ENCODE results near the gene SP2. TPM values are rescaled to one million over a fixed set of nuclear protein-coding genes. Genes with fewer than 3 reads are reported as not detected.
A peak's percentile ranks its signal among the peaks of the same experiment; 100 is the strongest.

The SP2 gene
- total and polyA plus RNA-seq, 4 donors, result 7.5 to 18.0 (median 13.2) TPM

DNA sequence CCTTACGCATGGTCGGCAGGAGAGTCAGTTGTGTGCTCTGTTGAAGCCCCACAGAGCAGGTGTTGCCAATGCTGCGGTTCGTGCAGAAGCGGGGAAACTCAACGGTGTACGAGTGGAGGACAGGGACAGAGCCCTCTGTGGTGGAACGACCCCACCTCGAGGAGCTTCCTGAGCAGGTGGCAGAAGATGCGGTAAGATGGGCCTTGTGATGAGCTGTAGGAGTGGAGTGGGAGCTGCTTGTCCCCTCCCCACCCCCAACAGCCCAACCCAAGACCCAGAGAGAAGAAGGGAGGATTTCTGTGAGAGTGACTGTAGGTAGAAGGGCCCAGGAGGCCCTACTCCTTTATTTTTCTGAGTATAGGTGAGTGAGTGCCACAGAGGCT, 79.8 kb downstream of the SP2 start:
- Histone ChIP-seq H3K4me3 (ENCODE audit: low read length in 2 of 2) (no peak overlapping the region), H3K9me3 (ENCODE audit: control insufficient read depth, low read length) (no peaks in the 10 kb centered on the region), H3K27ac (ENCODE audit: low read depth in 1 of 2, low read length in 2 of 2) (no peak overlapping the region), H3K27me3 (ENCODE audit: control insufficient read depth in 1 of 2, insufficient read depth in 2 of 2, low read length in 1 of 2) (no peaks in the 10 kb centered on the region), H3K4me1 (ENCODE audit: control insufficient read depth in 1 of 2, insufficient read depth in 2 of 2, low read length in 2 of 2) (no peaks in the 10 kb centered on the region), H3K36me3 (ENCODE audit: control insufficient read depth in 1 of 2, insufficient read depth in 2 of 2, low read length in 1 of 2) (peaks cover 2 to 6% of the 10 kb centered on the region in 2 donors)
- intact Hi-C loops (cut with DNase I), result loop anchor here (2.0 to 5.0 kb wide), 2 partner anchors 43 to 46 kb away; no protein-coding TSS in a partner anchor
- no peak for ATAC-seq (ENCODE audit: low FRiP score)
- DNase-seq, result no peak
- WGBS, 2 donors, result 92 to 93% methylated on average over 10 of the region's 10 CpGs

DNA sequence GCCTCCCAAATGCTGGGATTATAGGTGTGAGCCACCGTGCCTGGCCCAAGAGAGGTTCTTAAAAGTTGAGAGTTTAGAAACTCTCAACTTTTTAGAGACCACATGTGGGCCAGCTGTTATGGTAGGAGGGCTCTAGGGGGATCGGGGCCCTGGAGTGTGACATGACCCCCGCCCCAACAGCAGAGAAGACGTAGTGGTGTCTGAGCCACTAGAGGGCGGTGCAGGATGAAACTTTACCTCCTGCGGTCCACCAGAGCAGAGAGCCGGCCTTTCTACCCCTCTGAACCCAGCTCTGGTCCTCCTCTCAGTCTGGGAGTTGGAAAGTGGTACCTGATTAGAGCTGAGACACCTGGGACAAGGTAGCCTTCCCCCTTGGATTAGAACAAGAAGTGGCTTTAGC, 82.3 kb downstream of the SP2 start:
- peak; percentile 72 to 79 for DNase-seq
- no peak overlapping the region for H3K27ac ChIP-seq (ENCODE audit: low read depth in 1 of 2, low read length in 2 of 2)
- no peaks in the 10 kb centered on the region for H3K9me3 ChIP-seq (ENCODE audit: control insufficient read depth, low read length)
- H3K4me3 ChIP-seq (ENCODE audit: low read length in 2 of 2), result no peak overlapping the region
- H3K4me1 ChIP-seq (ENCODE audit: control insufficient read depth in 1 of 2, insufficient read depth in 2 of 2, low read length in 2 of 2), result no peaks in the 10 kb centered on the region
- peaks cover 2 to 6% of the 10 kb centered on the region in 2 donors for H3K36me3 ChIP-seq (ENCODE audit: control insufficient read depth in 1 of 2, insufficient read depth in 2 of 2, low read length in 1 of 2)
- peak; percentile 46 for ATAC-seq (ENCODE audit: low FRiP score)
- WGBS, 2 donors, result 15 to 18% methylated on average over 7 of the region's 7 CpGs
- intact Hi-C loops (cut with DNase I), result loop anchor here (2.0 to 5.0 kb wide), 2 partner anchors 44 to 152 kb away; no protein-coding TSS in a partner anchor
- H3K27me3 ChIP-seq (ENCODE audit: control insufficient read depth in 1 of 2, insufficient read depth in 2 of 2, low read length in 1 of 2), result no peaks in the 10 kb centered on the region

Other genes starting within 250 kb of the SP2 start
- gene KPNB1, start 246.3 kb upstream of the SP2 start, total RNA-seq, result 100 to 1,000 TPM; 171 to 202 TPM
- gene KPNB1, start 246.3 kb upstream of the SP2 start, polyA plus RNA-seq, result 10 to 100 TPM; 39.4 to 58.9 TPM
- 10 to 100 TPM; 13.2 to 20.2 TPM for gene TBKBP1, start 202.1 kb upstream of the SP2 start, total RNA-seq
- 10 to 100 TPM in 1 of 2 donors, 1 to 10 TPM in 1; 9.3 to 16.2 TPM for gene TBKBP1, start 202.1 kb upstream of the SP2 start, polyA plus RNA-seq
- gene TBX21, start 163.0 kb upstream of the SP2 start, total RNA-seq, result under 1 TPM; 0.39 to 0.99 TPM
- not detected for gene TBX21, start 163.0 kb upstream of the SP2 start, polyA plus RNA-seq
- gene OSBPL7, start 74.4 kb upstream of the SP2 start, total RNA-seq, result 10 to 100 TPM; 10.7 to 21.1 TPM
- 10 to 100 TPM in 1 of 2 donors, 1 to 10 TPM in 1; 8.9 to 20.1 TPM for gene OSBPL7, start 74.4 kb upstream of the SP2 start, polyA plus RNA-seq
- gene MRPL10, start 64.7 kb upstream of the SP2 start, total RNA-seq, result 10 to 100 TPM; 21.6 to 28.6 TPM
- 10 to 100 TPM; 34.4 to 42.2 TPM for gene MRPL10, start 64.7 kb upstream of the SP2 start, polyA plus RNA-seq
- under 1 TPM in 1 of 2 donors, not detected in 1; 0.51 TPM for gene LRRC46, start 64.6 kb upstream of the SP2 start, total RNA-seq
- under 1 TPM in 1 of 2 donors, not detected in 1; 0.87 TPM for gene LRRC46, start 64.6 kb upstream of the SP2 start, polyA plus RNA-seq
- 10 to 100 TPM; 19.3 to 37.6 TPM for gene SCRN2, start 55.0 kb upstream of the SP2 start, total RNA-seq
- gene SCRN2, start 55.0 kb upstream of the SP2 start, polyA plus RNA-seq, result 10 to 100 TPM; 21.2 to 64.1 TPM
- gene SP6, start 45.1 kb upstream of the SP2 start, total RNA-seq, result under 1 TPM; 0.78 to 0.81 TPM
- gene SP6, start 45.1 kb upstream of the SP2 start, polyA plus RNA-seq, result under 1 TPM in 1 of 2 donors, not detected in 1; 0.25 TPM
- 10 to 100 TPM; 14.3 to 19.5 TPM for gene PNPO, start 45.3 kb downstream of the SP2 start, total RNA-seq
- gene PNPO, start 45.3 kb downstream of the SP2 start, polyA plus RNA-seq, result 1 to 10 TPM; 4.9 to 6.9 TPM
- gene PRR15L, start 61.6 kb downstream of the SP2 start, total RNA-seq, result not detected
- 10 to 100 TPM in 1 of 2 donors, under 1 TPM in 1; 0.87 to 43.5 TPM for gene PRR15L, start 61.6 kb downstream of the SP2 start, polyA plus RNA-seq
- 100 to 1,000 TPM in 1 of 2 donors, 10 to 100 TPM in 1; 99.5 to 196 TPM for gene CDK5RAP3, start 74.9 kb downstream of the SP2 start, total RNA-seq
- gene CDK5RAP3, start 74.9 kb downstream of the SP2 start, polyA plus RNA-seq, result 100 to 1,000 TPM in 1 of 2 donors, 10 to 100 TPM in 1; 66.1 to 679 TPM
- 10 to 100 TPM; 59.9 to 84.2 TPM for gene COPZ2, start 141.6 kb downstream of the SP2 start, total RNA-seq
- gene COPZ2, start 141.6 kb downstream of the SP2 start, polyA plus RNA-seq, result 100 to 1,000 TPM; 104 to 108 TPM
- 100 to 1,000 TPM; 161 to 250 TPM for gene NFE2L1, start 152.1 kb downstream of the SP2 start, total RNA-seq
- gene NFE2L1, start 152.1 kb downstream of the SP2 start, polyA plus RNA-seq, result 10 to 100 TPM; 80.6 to 83.3 TPM
- gene CBX1, start 205.2 kb downstream of the SP2 start, total RNA-seq, result 10 to 100 TPM; 45.6 to 81.1 TPM
- gene CBX1, start 205.2 kb downstream of the SP2 start, polyA plus RNA-seq, result 10 to 100 TPM; 33.3 to 52.3 TPM
- 10 to 100 TPM; 17.4 to 18.8 TPM for gene SNX11, start 211.5 kb downstream of the SP2 start, total RNA-seq
- gene SNX11, start 211.5 kb downstream of the SP2 start, polyA plus RNA-seq, result 10 to 100 TPM; 11.7 to 17.2 TPM

All from aorta (tissue), 5 donors.